OCI-LY3 (cell line): ENCODE results near the gene KCNG1.

Source experiments
- CTCF ChIP-seq: fragments of 200-600, 300-600 bp; sonication (generic); IDR thresholded peaks from 2 replicates; pipeline ENCODE4 v1.5.1; 2014; ENCODE audit warnings: antibody characterized with exemption, low read length, low read depth
- EZH2phosphoT487 ChIP-seq: fragments of 200-600 bp; shearing (Covaris generic); IDR thresholded peaks from 2 replicates; pipeline ENCODE4 v1.6.1; 2018; ENCODE audit warnings: antibody characterized with exemption, mixed run types, low read depth

GRCh38 chr20:51060301-51060700 is 37.4 kb upstream of the KCNG1 start:
- TF ChIP-seq CTCF = no peak
- no peak for TF ChIP-seq EZH2phosphoT487
